Activated CD4-positive, alpha-beta T cell treated with anti-CD3 and anti-CD28 coated beads, Interleukin-2, amount 50 U/mL, for 16 hours (primary cell): Measurements from ENCODE around the gene WASF3.

ENCODE experiments used
- DNase-seq: peaks from one replicate; pipeline ENCODE4 v3.0.0-alpha.2; 2020

Gene WASF3

GRCh38 chr13:26548205-26548765 is 9.2 kb upstream of the WASF3 start:
- no peak for DNase-seq

GRCh38 chr13:26549713-26550112 is 7.8 kb upstream of the WASF3 start:
- no peak for DNase-seq

- no peak for DNase-seq
These were observed 6.1 kb upstream of the WASF3 start for GRCh38 chr13:26551255-26551860.

GRCh38 chr13:26555413-26555812 is 2.1 kb upstream of the WASF3 start:
- no peak for DNase-seq

- no peak for DNase-seq
These were observed 461 bp upstream of the WASF3 start for GRCh38 chr13:26557051-26557392.

- DNase-seq, result no peak
These were observed 757 bp downstream of the WASF3 start for GRCh38 chr13:26558074-26558805.

- DNase-seq, result no peak
These were observed 1.5 kb downstream of the WASF3 start for GRCh38 chr13:26558987-26559386.

- no peak for DNase-seq
These were observed 3.0 kb downstream of the WASF3 start for GRCh38 chr13:26560456-26560855.

- DNase-seq, result no peak
These were observed 3.6 kb downstream of the WASF3 start for GRCh38 chr13:26561067-26561466.

GRCh38 chr13:26561651-26562511 is 4.4 kb downstream of the WASF3 start:
- no peak for DNase-seq

GRCh38 chr13:26562512-26562890 is 5.0 kb downstream of the WASF3 start:
- no peak for DNase-seq

- no peak for DNase-seq
These were observed 6.2 kb downstream of the WASF3 start for GRCh38 chr13:26563713-26564112.

GRCh38 chr13:26568132-26568815 is 10.8 kb downstream of the WASF3 start:
- no peak for DNase-seq

GRCh38 chr13:26571518-26571917 is 14.0 kb downstream of the WASF3 start:
- no peak for DNase-seq

- DNase-seq, result no peak
These were observed 17.8 kb downstream of the WASF3 start for GRCh38 chr13:26575244-26575643.

- no peak for DNase-seq
These were observed 22.1 kb downstream of the WASF3 start for GRCh38 chr13:26579580-26579979.

- no peak for DNase-seq
These were observed 26.2 kb downstream of the WASF3 start for GRCh38 chr13:26583662-26584061.

- DNase-seq, result no peak
These were observed 27.2 kb downstream of the WASF3 start for GRCh38 chr13:26584713-26585112.

GRCh38 chr13:26585136-26585535 is 27.7 kb downstream of the WASF3 start:
- no peak for DNase-seq

GRCh38 chr13:26587251-26587650 is 29.8 kb downstream of the WASF3 start:
- no peak for DNase-seq

- DNase-seq, result no peak
These were observed 31.7 kb downstream of the WASF3 start for GRCh38 chr13:26589226-26589625.

GRCh38 chr13:26589754-26590153 is 32.3 kb downstream of the WASF3 start:
- DNase-seq, result no peak

GRCh38 chr13:26590379-26590778 is 32.9 kb downstream of the WASF3 start:
- no peak for DNase-seq
